Body of pancreas (tissue), 4 donors: Measurements from ENCODE around the gene GABRG3.

Experiments
- CTCF ChIP-seq, 7 experiments: fragments of 450-650 bp in 4 of 7; fragments of 200-600 bp in 3 of 7; sonication (generic) in 3 of 7; IDR thresholded peaks; one replicate each; pipeline ENCODE4 v1.5.1; 2016 to 2019; ENCODE audit warnings: antibody characterized with exemption in 7 of 7
- POLR2A ChIP-seq, 3 donors: fragments of 450-650 bp; IDR thresholded peaks; one replicate each; pipeline ENCODE4 v1.6.1; 2016; ENCODE audit warnings: antibody characterized with exemption in 3 of 3, mild to moderate bottlenecking in 2 of 3

GRCh38 chr15:27449941-27450340 is 479.0 kb downstream of the GABRG3 start:
- TF ChIP-seq CTCF (IDR thresholded peaks at IDR 0.05) (no peak), POLR2A (IDR thresholded peaks at IDR 0.05) (no peak)
